AG09309 (cell line): ENCODE results near the gene ERBB4.

Experiments used
- DNase-seq: peaks from one replicate; pipeline ENCODE4 v3.0.0-alpha.2; 2010; ENCODE audit warnings: low read depth
- H3K4me3 ChIP-seq: 2 replicates; pipeline ENCODE4 v1.5.1; 2011; ENCODE audit warnings: mild to moderate bottlenecking, low read depth, low read length, moderate library complexity; ENCODE audit not compliant: control insufficient read depth
- TF ChIP-seq, protein P1 (sequence below): IDR thresholded peaks from 2 replicates; pipeline ENCODE4 v1.5.1; 2011; ENCODE audit warnings: mild to moderate bottlenecking, low read depth, low read length, inconsistent platforms; ENCODE audit not compliant: insufficient read depth, control insufficient read depth; ENCODE audit errors: missing control alignments

The ERBB4 gene

GRCh38 chr2:212311807-212312404, 226.7 kb downstream of the ERBB4 start:
- H3K4me3 ChIP-seq = no peak overlapping the region
- TF ChIP-seq, protein P1, sequence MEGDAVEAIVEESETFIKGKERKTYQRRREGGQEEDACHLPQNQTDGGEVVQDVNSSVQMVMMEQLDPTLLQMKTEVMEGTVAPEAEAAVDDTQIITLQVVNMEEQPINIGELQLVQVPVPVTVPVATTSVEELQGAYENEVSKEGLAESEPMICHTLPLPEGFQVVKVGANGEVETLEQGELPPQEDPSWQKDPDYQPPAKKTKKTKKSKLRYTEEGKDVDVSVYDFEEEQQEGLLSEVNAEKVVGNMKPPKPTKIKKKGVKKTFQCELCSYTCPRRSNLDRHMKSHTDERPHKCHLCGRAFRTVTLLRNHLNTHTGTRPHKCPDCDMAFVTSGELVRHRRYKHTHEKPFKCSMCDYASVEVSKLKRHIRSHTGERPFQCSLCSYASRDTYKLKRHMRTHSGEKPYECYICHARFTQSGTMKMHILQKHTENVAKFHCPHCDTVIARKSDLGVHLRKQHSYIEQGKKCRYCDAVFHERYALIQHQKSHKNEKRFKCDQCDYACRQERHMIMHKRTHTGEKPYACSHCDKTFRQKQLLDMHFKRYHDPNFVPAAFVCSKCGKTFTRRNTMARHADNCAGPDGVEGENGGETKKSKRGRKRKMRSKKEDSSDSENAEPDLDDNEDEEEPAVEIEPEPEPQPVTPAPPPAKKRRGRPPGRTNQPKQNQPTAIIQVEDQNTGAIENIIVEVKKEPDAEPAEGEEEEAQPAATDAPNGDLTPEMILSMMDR = no peak
- DNase-seq = no peak

DNA sequence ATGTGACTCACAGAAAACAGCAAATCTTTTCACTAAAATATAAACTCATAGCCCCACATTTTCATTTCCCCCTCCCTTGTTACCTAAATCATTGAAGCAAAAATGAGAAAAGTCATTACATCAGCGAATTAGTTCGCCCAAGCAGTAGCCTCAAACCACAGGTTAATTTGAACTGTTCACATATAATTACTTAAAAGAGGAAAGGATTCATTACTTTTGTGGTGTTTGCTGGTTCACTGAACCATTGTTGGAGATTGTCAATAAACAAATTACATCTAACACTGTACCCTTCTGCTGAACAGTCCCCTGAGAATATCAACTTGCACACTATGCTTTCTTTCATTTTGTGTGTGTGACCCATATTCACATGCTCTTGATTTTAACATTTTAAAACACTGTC, 238.7 kb downstream of the ERBB4 start:
- TF ChIP-seq, protein P1 = no peak
- no peak for DNase-seq
- H3K4me3 ChIP-seq = no peak overlapping the region

DNA sequence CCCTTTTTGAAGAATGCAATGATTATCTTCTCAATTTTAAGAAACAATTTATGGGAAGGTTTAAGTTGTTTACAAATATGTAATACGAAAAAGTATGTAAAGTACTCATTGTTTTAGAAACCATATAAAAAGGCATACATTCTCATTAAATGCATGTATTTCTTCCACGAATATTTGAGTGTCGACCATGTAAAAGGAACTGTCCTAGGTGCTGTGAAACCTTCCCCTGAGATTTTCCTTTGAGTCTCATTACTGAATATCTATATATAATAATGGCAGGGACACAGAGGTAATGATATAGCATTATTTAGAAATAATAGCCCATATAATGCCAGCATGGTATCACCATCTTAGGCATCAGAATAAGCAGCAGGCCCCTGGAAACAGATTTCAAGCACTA, 239.3 kb downstream of the ERBB4 start:
- DNase-seq = no peak
- TF ChIP-seq, protein P1 = no peak
- no peak overlapping the region for H3K4me3 ChIP-seq

GRCh38 chr2:212295571-212295970, 243.0 kb downstream of the ERBB4 start:
- no peak for DNase-seq
- TF ChIP-seq, protein P1 = no peak
- no peak overlapping the region for H3K4me3 ChIP-seq

DNA sequence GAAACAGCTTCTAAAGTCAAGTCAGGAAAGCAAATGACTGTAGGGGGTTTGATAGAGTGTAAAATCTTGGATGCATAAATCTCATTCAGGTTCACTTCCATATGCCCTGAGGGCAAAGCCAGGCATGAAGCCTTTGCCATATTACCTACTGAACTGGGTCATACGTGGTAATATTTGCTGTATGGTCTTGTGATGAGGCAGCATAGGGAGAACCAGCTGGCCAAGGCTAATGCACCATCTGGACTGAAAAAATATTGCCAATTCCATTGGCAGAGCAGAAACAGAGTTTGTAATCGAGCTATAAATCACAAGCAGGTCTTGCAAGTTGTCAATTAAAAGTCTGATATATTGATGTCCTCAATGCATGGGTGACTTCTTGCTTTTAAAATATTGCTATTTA, 243.8 kb downstream of the ERBB4 start:
- no peak for DNase-seq
- no peak overlapping the region for H3K4me3 ChIP-seq
- TF ChIP-seq, protein P1 = no peak

DNA sequence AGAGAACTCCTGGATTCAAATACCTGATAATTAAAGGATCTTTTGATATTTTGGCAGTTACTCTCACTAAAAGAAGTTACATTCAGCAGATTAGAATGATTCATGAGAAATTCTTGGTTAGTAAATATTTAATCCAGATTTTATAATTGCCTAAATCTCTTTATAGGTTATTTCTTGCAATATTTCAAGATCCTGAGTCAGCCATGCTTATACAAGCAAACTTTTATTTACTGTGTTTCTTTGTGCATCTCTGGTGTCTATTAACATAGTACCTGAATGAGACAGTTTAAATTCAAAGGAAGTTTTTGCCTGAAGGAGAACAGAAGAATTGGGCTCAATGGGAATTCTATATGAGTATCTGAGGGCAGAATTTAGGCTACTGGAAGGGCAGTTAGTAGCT, 249.3 kb downstream of the ERBB4 start:
- DNase-seq = no peak
- H3K4me3 ChIP-seq = no peak overlapping the region
- TF ChIP-seq, protein P1 = no peak

- TF ChIP-seq, protein P1 = no peak
- no peak overlapping the region for H3K4me3 ChIP-seq
- DNase-seq = no peak
These were observed 250.3 kb downstream of the ERBB4 start for GRCh38 chr2:212288308-212288707.
